ENCODE measurements around the gene DIPK2A.

Gene DIPK2A

GRCh38 chr3:143975554-143976152, 4.0 kb downstream of the DIPK2A start:
- peak; percentile 56 for DNase-seq

GRCh38 chr3:143977341-143978262, 6.0 kb downstream of the DIPK2A start:
- peak; percentile 34 for DNase-seq

- DNase-seq: no peak
Observed at GRCh38 chr3:143978263-143978631, 6.6 kb downstream of the DIPK2A start.

DNA sequence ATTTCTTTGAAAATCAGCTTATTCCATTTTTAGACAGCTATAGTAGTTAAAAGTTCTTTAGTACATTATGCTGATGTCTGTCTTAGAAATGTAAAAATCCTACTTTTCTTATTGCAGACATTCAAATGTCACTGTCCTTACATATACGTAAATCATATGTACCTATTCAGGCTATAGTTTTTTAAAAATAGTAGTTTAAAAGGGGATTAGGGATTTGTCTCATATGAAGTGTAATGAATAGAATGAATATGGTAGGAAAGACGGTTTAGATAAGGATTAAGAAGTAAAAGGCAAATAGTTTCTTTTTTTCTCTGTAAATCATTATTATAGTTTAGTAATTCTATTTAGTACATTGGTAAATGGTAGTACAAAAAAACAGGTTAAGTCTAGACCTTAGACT, 7.4 kb downstream of the DIPK2A start:
- no peak for DNase-seq

DNA sequence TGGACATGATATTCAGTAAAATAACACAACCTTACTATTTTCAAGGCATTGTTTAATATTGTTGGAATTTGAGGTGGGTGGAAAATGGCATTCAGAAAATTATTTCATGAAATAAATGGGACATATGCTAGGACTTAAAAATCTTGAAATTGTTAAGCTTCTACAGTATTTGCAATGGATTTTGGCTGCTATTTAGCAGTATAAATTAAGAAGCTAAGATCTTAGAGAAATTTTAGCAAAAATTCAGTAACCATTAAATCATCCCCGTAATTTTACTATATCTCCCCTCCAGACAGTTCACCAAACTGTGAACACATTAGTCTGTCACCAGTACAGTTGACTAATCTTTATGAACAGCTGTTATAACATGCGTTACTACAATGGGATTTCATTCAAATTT, 8.2 kb downstream of the DIPK2A start:
- DNase-seq: peak; percentile 21

- no peak for DNase-seq
Observed at GRCh38 chr3:143988306-143988705, 16.7 kb downstream of the DIPK2A start.

DNA sequence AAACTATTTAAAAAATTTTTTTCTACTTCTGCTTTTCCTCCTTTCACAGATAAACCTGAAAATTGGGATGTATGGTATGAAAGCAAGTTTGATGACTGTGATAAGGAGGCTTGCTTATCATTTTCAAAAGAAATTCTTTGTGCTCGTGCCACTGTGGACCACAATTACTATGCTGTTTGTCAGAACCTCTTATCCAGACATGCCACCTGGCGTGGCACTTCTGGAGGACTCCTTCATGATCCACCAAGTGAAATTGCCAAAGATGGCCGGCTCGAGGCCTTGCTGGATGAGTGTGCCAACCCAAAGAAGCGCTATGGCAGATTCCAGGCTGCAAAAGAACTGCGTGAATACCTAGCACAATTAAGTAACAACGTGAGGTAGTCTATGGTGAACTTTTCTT, 17.8 kb downstream of the DIPK2A start:
- no peak for DNase-seq

DNA sequence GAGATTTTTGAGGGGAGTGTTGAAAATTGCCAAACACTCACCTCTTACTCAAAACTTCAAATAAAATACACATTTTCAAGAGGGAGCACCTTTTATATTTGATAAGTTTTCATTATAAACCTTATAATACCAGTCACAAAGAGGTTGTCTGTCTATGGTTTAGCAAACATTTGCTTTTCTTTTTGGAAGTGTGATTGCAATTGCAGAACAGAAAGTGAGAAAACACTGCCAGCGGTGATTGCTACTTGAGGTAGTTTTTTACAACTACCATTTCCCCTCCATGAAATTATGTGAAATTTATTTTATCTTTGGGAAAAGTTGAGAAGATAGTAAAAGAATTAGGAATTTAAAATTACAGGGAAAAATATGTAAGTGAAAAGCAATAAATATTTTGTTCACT, 20.1 kb downstream of the DIPK2A start:
- DNase-seq: no peak

DNA sequence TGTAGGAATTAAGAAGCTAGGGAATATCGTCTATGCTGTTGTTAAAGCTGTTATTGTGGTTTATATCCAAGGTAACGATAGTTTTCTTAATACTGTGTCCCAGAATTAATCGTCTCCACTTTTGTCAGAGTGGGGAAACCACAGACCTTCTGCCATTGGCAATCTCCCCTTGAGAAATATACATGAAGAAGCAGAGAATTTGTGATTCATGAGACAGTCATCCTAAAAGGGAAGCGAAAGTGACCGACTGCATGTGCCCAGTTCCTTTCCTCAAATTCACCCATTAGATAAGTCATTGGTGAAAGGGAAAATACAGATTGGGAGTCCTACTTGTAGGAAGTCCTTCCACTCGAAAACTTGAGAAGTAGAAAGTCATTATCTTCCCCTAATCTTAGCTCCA, 26.6 kb downstream of the DIPK2A start:
- DNase-seq: peak; percentile 42

- DNase-seq: no peak
Observed at GRCh38 chr3:144003051-144003450, 31.4 kb downstream of the DIPK2A start.

- DNase-seq: no peak
Observed at GRCh38 chr3:144010371-144010770, 38.7 kb downstream of the DIPK2A start.

GRCh38 chr3:144011251-144011799, 39.7 kb downstream of the DIPK2A start:
- DNase-seq: peak; percentile 18

- no peak for DNase-seq
Observed at GRCh38 chr3:144015133-144015532, 43.5 kb downstream of the DIPK2A start.

DNA sequence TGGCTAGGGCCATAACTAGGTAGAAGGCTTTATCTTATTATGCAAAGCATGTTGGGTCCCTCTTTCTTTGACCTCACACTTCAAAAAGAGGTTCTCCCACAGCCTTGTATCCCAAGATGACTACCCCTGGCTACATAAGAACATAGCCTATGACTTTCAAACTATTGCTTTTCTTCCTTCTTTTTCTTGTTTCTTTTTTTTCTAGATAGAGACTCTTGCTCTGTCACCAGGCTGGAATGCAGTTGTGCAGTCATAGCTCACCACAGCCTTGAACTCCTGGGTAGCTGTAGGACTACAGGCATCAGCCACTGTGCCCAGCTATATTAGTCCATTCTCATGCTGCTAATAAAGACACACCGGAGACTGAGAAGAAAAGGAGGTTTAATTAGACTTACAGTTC, 47.2 kb downstream of the DIPK2A start:
- peak; percentile 81 for DNase-seq

All from fibroblast of skin of right quadriceps (primary cell).